Hepatocyte (in vitro differentiated cells): ENCODE measurements around the gene CCDC88C. TPM values are rescaled to one million over a fixed set of nuclear protein-coding genes. Genes with fewer than 3 reads are reported as not detected.

Experiments used
- DNase-seq: peaks from one replicate; pipeline ENCODE4 v3.0.0-alpha.2; 2016; ENCODE audit warnings: low spot score
- H2AFZ ChIP-seq: fragments of 200-600 bp; sonication (generic); 2 replicates; pipeline ENCODE4 v1.6.0; 2016; ENCODE audit warnings: antibody characterized with exemption, mild to moderate bottlenecking
- H3K27ac ChIP-seq: fragments of 200-600 bp; sonication (generic); 2 replicates; pipeline ENCODE4 v1.5.1; 2016; ENCODE audit warnings: mild to moderate bottlenecking
- H3K27me3 ChIP-seq: fragments of 200-600 bp; sonication (generic); 2 replicates; pipeline ENCODE4 v1.6.1; 2016
- H3K36me3 ChIP-seq: fragments of 200-600 bp; sonication (generic); replicated peaks from 2 replicates; pipeline ENCODE4 v1.5.1; 2016; ENCODE audit warnings: low read depth; ENCODE audit not compliant: insufficient read depth
- H3K4me1 ChIP-seq: fragments of 200-600 bp; sonication (generic); 2 replicates; pipeline ENCODE4 v1.5.1; 2016; ENCODE audit warnings: mild to moderate bottlenecking, moderate library complexity; ENCODE audit not compliant: insufficient read depth
- H3K4me2 ChIP-seq: fragments of 200-600 bp; sonication (generic); 2 replicates; pipeline ENCODE4 v1.6.0; 2016
- H3K4me3 ChIP-seq: fragments of 200-600 bp; sonication (generic); 2 replicates; pipeline ENCODE4 v1.5.1; 2016; ENCODE audit warnings: mild to moderate bottlenecking
- H3K79me2 ChIP-seq: fragments of 200-600 bp; sonication (generic); 2 replicates; pipeline ENCODE4 v1.6.0; 2017; ENCODE audit warnings: mild to moderate bottlenecking
- H3K9me2 ChIP-seq: fragments of 200-600 bp; sonication (generic); replicated peaks from 2 replicates; pipeline ENCODE4 v1.6.0; 2017; ENCODE audit warnings: mild to moderate bottlenecking; ENCODE audit not compliant: insufficient read depth
- H3K9me3 ChIP-seq: fragments of 200-600 bp; sonication (generic); 2 replicates; pipeline ENCODE4 v1.5.1; 2016; ENCODE audit warnings: low read depth, mild to moderate bottlenecking
- H4K20me1 ChIP-seq: fragments of 200-600 bp; sonication (generic); 2 replicates; pipeline ENCODE4 v1.6.0; 2016; ENCODE audit warnings: mild to moderate bottlenecking; ENCODE audit not compliant: insufficient read depth, poor library complexity, severe bottlenecking
- CTCF ChIP-seq: fragments of 200-600 bp; sonication (generic); IDR thresholded peaks from 2 replicates; pipeline ENCODE4 v1.5.1; 2016; ENCODE audit warnings: antibody characterized with exemption, mild to moderate bottlenecking; ENCODE audit not compliant: poor library complexity
- EZH2 ChIP-seq: fragments of 200-600 bp; sonication (generic); IDR thresholded peaks from 2 replicates; pipeline ENCODE4 v1.6.1; 2016; ENCODE audit warnings: antibody characterized with exemption, mild to moderate bottlenecking, borderline replicate concordance
- EZH2phosphoT487 ChIP-seq: fragments of 200-600 bp; sonication (generic); IDR thresholded peaks from one replicate; pipeline ENCODE4 v1.6.1; 2018; ENCODE audit warnings: antibody characterized with exemption, mild to moderate bottlenecking, low read depth, moderate library complexity; ENCODE audit not compliant: unreplicated experiment, severe bottlenecking
- WGBS: methylation state at CpG from one replicate; pipeline ENCODE4 v1.1.6; 2016; ENCODE audit warnings: low lambda C conversion rate; ENCODE audit errors: missing lambda C conversion rate; 5-methylcytosine and 5-hydroxymethylcytosine counted together
- polyA plus RNA-seq: library from polyadenylated mRNA; unstranded; fragments of >200 nt; fragmentation: Nextera tagmentation; extraction: Ambion mirVana; gene quantifications from 2 replicates; pipeline ENCODE4 v1.2.1, GENCODE V29; 2016
- total RNA-seq: library from RNA; depleted of rRNA; stranded (reverse); fragments of >200 nt; gene quantifications from 2 replicates; pipeline ENCODE4 v1.2.3, GENCODE V29; 2014

CCDC88C gene
- total and polyA plus RNA-seq, 2 experiments from 2014 or later = 5.9 to 11.3 TPM

- no peak overlapping the region for H2AFZ ChIP-seq
- H3K9me2 ChIP-seq = no peaks in the 10 kb centered on the region
- H3K4me3 ChIP-seq = no peak overlapping the region
- no peaks in the 10 kb centered on the region for H4K20me1 ChIP-seq
- H3K9me3 ChIP-seq = no peaks in the 10 kb centered on the region
- H3K4me2 ChIP-seq = no peak overlapping the region
- WGBS = 86% methylated on average over 4 of the region's 4 CpGs
- TF ChIP-seq EZH2 (no peak), EZH2phosphoT487 (no peak), CTCF (no peak)
- H3K36me3 ChIP-seq = no peaks in the 10 kb centered on the region
- H3K79me2 ChIP-seq = peaks cover 12% of the 10 kb centered on the region
- peaks cover 22% of the 10 kb centered on the region for H3K4me1 ChIP-seq
- H3K27me3 ChIP-seq = no peaks in the 10 kb centered on the region
- H3K27ac ChIP-seq = no peak overlapping the region
- DNase-seq = no peak
Measured at GRCh38 chr14:91371990-91372375, 45.6 kb downstream of the CCDC88C start.

- Histone ChIP-seq H3K4me2 (no peak overlapping the region), H3K9me2 (no peaks in the 10 kb centered on the region), H3K4me1 (peaks cover 22% of the 10 kb centered on the region), H3K9me3 (no peaks in the 10 kb centered on the region), H3K79me2 (peaks cover 15% of the 10 kb centered on the region), H4K20me1 (no peaks in the 10 kb centered on the region), H2AFZ (no peak overlapping the region), H3K27ac (no peak overlapping the region), H3K4me3 (no peak overlapping the region), H3K36me3 (no peaks in the 10 kb centered on the region), H3K27me3 (no peaks in the 10 kb centered on the region)
- 84% methylated on average over 18 of the region's 19 CpGs for WGBS
- TF ChIP-seq CTCF (no peak), EZH2 (no peak), EZH2phosphoT487 (no peak)
- no peak for DNase-seq
Measured at GRCh38 chr14:91371011-91371989, 46.3 kb downstream of the CCDC88C start.

GRCh38 chr14:91369628-91370445 is 47.8 kb downstream of the CCDC88C start:
- Histone ChIP-seq H3K4me3 (no peak overlapping the region), H4K20me1 (no peaks in the 10 kb centered on the region), H3K27me3 (no peaks in the 10 kb centered on the region), H3K9me3 (no peaks in the 10 kb centered on the region), H2AFZ (no peak overlapping the region), H3K79me2 (peaks cover 16% of the 10 kb centered on the region), H3K36me3 (no peaks in the 10 kb centered on the region), H3K9me2 (no peaks in the 10 kb centered on the region), H3K4me2 (peak overlapping the region; percentile 50), H3K27ac (no peak overlapping the region), H3K4me1 (peaks cover 22% of the 10 kb centered on the region)
- no peak for DNase-seq
- TF ChIP-seq EZH2 (no peak), CTCF (no peak), EZH2phosphoT487 (no peak)
- 50% methylated on average over 24 of the region's 24 CpGs for WGBS
